DMS 273 (cell line): ENCODE data around the gene ACBD3.

Source experiments
- DNase-seq: peaks from one replicate; lab custom pipeline; 2025; ENCODE audit not compliant: unreplicated experiment; lab: John Stamatoyannopoulos, UW

Gene ACBD3

GRCh38 chr1:226202246-226202645 is 15.7 kb upstream of the ACBD3 start:
- no peak for DNase-seq

DNA sequence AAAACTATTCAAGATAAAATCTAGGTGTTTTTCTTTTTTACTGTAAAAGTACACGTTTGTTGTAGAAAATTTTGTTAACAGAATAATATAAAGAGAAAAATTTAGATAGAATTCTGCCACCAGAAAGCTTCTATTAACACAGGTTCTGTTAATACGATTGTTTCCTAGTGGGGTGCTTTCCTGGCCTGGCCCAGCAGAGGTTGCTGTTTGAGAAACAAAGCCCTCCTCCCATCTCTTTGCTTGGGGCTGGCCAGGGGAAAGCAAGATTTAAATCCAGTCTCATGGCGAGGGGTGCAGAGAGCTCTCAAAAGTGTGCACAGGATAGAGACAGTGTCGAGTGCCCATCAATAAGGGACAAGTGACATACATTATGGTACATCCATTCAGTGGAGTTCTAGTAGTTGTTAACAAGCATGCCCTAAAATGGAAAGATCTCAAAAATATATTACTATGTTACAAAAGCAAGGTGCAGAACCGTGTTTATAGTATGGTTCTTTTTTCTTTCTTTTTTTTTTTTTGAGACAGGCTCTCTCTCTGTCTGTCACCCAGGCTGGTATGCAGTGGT is 14.6 kb upstream of the ACBD3 start:
- DNase-seq = peak; percentile 32

- no peak for DNase-seq
Observed at GRCh38 chr1:226199971-226200370, 13.4 kb upstream of the ACBD3 start.

DNA sequence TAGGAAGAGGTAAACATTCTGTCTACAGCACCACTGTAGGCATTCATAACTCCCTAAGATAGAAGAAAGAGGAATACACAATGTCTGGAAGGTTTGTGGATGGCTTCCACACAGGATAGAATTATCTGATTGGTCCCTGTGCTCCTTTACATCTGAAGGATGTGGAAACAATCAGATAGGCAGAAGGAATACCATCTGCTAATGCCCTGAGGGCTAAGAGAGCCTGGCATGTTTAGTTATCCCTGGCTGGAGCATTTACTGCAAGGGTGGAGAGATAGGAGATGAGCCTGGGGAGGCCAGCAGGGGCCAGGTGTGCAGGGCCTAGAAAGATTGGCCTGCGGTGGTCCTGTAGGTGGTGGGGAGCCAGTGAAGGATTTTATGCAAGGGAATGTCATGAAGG is 8.6 kb upstream of the ACBD3 start:
- DNase-seq = peak; percentile 79

DNA sequence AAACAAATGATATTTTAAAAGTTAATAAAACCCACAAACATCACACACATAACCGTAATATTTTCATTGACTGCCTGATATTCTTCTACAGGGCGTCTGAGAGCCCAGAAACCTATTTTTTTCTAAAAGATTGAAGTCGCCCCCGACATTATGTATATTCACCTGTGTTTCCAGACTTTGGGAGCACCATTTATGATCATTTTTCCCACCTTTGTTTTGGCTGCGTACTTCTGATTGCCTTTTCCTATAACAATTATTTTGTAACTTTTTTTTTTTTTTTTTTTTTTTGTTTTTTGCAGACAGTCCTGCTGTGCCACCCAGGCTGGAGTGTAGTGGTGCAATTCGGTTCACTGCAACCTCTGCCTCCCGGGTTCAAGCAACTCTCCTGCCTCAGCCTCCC is 839 bp upstream of the ACBD3 start:
- no peak for DNase-seq

DNA sequence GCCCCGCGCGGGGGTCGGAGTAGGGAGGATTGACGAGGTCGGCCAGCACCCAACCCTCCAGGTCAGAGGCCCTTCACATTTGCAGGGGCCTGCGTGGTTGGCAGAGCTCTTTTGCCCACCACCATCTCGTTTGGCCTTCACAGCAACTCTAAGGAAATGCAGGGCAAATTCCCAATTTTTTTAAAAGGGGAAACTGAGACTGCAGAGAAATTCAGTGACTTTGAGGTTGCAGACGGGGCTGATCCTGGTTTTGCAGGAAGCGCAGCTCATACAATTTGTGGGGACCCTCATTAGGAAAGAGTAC is 430 bp upstream of the ACBD3 start:
- no peak for DNase-seq

GRCh38 chr1:226185141-226186036 is 1.2 kb downstream of the ACBD3 start:
- DNase-seq = peak; percentile 45

DNA sequence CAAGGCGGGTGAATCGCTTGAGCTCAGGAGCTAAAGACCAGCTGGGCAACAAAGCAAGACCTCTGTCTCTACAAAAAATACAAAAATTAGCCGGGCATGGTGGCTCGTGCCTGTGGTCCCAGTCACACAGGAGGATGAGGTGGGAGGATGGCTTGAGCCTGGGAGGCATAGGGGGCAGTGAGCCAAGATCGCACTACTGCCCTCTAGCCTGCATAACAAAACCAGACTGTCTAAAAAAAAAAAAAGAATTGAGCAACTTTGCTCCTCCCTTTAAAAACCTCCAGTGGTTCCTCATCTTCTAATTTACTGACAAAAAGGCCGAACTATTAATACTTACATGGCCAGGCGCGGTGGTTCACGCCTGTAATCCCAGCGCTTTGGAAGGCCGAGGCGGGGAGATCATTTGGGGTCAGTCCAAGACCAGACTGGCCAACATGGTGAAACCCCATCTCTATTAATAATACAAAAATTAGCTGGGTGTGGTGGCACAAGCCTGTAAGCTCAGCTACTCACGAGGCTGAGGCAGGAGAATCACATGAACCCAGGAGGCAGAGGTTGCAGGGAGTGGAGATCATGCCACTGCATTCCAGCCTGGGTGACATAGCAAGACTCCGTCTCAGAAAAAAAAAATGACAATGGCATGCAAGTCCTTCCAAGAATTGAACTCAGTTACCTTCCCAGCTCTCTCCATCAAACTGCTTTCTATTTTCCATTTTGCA is 4.4 kb downstream of the ACBD3 start:
- peak; percentile 69 for DNase-seq

DNA sequence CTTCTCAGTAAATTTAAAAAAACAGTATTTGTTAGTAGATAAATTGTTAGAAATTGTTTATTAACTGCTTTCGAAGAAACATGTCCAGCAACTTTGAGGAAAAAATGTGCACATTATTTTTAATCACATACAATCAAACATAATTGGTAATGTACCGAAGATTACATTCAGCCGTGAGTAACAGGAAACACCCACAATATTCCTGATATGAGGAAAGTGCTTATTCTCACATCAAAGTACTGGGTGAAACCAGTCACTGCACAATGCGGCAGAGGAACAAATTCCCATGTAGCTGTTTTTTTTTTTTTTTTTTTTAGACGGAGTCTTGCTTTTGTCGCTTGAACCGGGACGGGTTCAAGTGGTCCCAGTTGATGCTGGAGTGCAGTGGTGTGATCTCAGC is 9.7 kb downstream of the ACBD3 start:
- DNase-seq = no peak

GRCh38 chr1:226172589-226172988 is 14.0 kb downstream of the ACBD3 start:
- DNase-seq = no peak

DNA sequence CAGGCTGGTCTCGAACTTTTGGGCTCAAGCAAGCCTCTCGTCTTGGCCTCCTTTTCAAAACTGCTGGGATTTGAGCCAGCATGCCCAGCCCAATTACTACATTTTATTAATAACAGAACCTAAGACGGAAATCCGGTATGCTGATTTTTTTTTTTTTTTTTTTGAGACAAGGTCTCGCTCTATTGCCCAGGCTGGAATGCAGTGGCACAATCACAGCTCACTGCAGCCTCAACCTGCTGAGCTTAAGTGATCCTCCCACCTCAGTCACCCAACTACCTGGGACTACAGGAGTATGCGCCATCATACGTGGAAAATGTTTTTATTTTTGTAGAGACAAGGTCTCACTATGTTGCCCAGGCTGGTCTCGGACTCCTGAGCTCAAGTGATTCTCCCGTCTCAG is 20.2 kb downstream of the ACBD3 start:
- no peak for DNase-seq

- no peak for DNase-seq
Observed at GRCh38 chr1:226164154-226164553, 22.4 kb downstream of the ACBD3 start.

DNA sequence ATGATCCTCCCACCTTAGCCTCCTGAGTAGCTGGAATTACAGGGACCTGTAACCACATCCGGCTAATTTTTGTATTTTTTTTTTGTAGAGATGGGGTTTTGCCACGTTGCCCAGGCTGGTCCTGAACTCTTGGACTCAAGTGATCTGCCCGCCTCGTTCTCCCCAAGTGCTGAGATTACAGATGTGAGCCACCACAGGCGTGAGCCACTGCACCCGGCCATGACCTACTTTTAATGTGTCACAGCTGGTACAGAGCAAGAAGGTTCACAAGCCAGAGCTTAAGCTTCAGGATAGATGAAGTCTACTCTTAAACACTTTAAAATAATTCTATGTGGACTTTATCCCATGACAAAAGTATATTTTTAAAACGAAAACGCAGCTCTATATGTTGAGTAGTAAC is 23.6 kb downstream of the ACBD3 start:
- DNase-seq = no peak

GRCh38 chr1:226158983-226159382 is 27.6 kb downstream of the ACBD3 start:
- DNase-seq = no peak

DNA sequence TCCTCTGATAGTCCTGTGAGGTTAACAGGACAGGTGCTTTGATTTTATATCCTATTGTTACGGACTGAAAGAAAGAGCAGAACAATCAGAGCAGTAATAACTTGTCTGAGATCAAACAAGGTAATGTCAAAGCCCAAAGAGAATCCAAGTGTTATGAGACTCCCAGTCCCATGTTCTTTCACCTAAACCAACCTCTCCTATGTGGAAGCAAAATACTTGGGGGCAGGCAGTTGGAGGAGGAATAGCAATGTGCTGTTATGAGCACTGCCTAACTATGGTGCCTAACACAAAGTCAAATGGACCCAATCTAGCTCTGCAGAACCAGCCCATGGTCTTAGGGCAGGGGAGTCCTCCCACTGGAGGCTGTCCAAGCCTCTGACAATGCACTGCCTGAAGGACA is 28.1 kb downstream of the ACBD3 start:
- DNase-seq = no peak

- DNase-seq = no peak
Observed at GRCh38 chr1:226157761-226158316, 28.7 kb downstream of the ACBD3 start.

DNA sequence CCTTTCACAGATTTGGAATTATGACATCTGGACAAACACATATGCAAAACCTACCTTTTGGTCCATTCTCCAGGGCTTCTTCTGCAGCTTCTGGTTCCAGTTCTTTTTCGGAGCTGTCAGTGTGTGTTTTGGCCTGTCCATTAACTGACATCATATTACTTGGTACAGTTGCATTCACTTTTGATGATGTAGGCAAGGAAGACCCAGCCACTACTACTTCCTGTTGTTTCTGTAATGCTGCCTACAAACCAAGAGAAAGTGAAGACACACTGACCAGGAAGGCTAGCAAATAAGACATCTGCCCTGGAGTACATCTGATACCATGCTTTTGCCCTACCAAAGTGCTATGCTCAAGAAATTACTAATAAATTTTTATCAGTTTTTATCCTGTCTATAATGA is 31.9 kb downstream of the ACBD3 start:
- DNase-seq = no peak

DNA sequence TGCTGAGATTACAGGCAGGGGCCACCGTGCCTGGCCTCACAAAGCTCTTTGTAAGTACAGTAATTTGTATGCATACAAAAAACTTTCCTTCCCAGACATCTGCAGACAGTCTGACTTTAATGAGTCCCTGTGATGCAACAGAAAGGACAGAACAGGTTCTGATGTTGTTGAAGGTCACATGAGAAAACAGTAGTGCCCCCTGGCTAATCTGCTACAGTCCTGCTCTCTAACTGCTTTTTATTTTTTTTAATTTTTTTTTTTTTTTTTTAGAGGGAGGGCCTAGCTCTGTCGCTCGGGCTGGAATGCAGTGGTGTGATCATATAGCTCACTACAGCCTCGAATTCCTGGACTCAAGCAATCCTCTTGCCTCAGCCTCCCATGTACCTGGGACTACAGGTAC is 36.7 kb downstream of the ACBD3 start:
- DNase-seq = peak; percentile 19

DNA sequence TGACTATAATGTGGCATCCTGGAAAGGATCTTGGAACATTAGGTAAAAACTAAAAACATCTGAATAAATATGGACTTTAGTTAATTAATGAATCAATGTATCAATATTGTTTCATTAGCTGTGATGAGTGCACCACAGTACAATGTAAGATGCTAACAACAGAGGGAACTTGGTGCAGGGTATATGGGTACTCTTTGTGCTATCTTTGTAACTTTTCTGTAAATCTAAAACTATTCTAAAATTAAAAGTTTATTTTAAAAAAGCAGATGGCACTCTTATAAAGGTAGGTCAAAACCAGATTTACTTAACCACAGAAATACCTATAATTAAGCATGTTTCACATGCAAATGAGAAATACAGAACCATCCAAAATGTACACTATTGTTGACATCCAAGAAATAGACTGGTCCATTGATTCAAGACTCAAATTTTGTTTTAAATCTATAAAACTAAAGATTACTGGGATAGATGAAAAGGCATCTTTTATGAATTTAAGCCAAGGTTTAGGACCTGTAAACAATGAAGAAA is 38.4 kb downstream of the ACBD3 start:
- no peak for DNase-seq

DNA sequence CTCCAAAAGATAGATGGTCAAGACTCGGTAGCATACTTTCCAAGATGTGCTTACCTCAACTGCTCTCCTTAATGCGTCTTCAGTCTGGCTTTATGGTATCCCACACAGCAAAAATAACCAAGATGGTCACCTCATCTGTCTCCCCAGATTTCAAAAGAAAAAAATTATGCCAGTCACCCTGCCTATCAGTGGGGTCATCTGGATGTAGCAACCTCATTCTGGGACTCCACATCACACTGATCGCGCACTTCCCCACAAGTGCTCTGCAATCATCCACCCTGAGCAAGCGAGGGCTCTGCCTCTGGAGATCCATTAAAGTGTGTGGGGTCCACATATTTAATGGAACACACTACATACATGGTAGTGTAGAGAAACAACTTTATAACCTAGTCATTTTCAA is 42.5 kb downstream of the ACBD3 start:
- DNase-seq = no peak

- DNase-seq = no peak
Observed at GRCh38 chr1:226135709-226136108, 50.8 kb downstream of the ACBD3 start.
